C1 segment of cervical spinal cord (tissue), 14 donors: Measurements from ENCODE around the gene SOX21.

Source experiments
- DNase-seq, 14 donors: peaks; one replicate each; lab custom pipeline; 2025; lab: John Stamatoyannopoulos, UW

The SOX21 gene

DNA sequence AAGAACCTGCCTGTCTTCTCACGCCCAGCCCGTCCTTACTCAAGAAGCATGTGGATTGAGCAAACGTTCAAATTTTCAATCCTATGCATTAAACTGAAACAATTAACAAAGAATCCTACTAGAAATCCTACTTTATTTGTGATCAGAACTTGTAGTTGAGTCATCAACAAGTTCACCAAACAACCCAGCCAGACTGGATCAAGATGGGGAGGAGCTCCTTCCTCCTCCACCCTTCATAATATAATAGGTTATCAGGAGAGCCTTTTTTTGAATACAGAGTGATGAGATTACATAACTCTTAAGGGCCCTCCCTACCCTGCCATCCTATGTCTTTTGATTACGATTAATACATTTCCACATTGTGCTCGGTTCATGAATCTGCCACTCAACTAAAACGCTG is 32.7 kb downstream of the SOX21 start:
- no peak for DNase-seq

DNA sequence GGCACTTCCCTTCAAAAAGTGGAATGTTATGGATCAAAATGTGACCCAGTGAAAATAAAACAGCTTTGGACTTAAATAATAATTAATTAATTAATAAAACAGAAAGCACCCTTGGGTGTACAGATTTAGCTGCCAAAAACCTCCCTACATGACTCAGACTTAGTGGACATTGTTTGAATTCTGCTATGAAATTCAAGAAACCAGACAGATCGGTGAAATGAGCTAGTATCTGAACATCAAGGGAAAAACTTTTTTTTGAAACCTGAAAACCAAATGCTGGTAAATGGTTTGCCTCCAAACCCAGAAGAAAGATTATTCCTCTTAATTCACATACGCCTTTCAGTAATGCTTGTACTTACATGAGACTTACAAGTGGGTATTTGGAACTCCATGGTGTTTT is 33.5 kb downstream of the SOX21 start:
- DNase-seq = no peak

DNA sequence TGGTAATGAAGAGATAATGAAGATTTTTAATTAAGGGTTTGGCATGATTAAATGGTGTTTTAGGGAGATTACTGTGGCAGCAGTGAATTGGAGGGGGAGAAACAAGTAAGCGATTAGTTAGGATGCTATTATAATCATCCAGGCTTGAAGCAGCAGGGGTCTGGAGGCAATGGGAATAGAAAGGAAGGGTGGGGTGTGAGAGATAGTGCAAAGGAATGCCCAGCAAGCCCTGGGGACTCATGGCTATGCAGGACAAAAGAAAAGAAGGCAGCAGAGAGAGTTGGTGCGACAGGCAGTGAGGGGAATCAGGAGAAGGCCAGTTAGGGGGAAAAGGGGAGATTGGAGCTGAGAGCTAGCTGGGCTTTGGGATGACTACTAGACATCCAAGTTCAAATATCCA is 34.5 kb downstream of the SOX21 start:
- DNase-seq = no peak

DNA sequence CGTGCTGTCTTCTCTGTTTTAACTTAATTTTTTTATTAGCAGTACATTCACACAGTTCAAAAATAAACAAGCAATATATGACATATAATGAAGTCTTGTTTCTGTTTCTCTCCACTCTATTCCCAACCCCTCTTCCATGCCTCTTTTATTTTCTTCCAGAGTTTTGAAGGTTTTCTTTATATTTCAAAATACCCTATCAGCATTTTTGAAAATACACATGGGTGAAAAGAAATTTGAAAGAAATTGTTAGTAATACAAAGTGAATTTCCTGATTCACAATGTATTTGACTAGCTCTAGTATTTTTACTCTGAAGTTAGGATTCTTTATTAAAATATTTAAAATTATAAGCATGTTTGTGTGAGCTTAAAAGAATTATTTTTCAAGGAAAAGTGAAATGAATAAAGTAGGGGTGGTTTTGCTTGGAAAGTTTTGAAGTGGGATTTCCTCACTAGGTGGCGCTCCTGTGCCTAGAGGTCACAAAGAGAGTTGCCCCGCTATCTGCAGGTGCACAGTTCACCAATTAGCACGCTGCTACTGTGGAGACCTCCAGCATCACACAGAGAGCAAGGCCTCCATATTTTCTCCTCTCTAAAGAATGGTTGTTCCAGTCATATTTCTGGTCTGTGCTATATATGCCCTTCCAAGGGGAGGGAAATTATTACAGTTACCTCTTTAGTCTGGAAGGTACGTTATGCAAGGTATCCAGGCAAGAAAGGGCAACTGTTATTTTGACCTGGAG is 37.6 kb downstream of the SOX21 start:
- peak in 4 of 14 donors; percentile 2 to 33 (median 16) for DNase-seq

DNA sequence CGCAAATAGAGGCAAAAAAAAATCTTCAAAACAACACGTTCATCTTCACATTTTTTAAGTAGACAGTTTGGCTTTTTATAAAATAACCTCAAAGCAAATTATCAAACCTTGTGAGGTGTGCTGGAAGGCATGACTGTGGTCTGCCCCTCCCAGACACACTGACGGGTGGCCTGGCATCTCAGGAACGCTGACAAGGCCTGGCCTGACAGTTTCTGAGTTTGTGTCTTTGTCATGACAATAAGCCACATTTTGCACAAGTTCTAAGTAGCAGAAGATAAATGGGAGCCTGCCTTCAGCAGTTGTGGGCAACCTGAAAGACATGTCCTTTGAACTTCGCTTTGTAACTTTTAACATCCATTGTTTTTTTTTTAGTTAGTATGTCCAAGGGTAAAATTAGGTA is 38.5 kb downstream of the SOX21 start:
- DNase-seq = no peak

DNA sequence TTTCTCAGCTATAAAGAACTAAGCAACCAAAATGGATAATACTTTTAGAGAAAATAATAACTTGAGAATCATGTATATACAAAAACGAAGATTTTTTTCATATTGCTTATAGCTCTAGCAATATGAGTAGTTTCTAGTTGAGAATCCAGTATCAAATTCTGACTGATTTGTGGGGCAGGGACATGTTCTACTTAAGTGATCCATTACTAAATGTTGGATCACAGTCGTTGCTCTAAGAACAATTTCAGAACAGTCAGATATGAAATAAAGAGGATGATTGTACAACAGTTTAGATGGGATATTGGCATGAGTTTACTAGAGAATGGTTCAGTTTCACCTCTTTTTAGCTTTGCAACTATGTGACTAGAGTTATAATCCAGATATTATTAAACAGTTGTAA is 39.9 kb downstream of the SOX21 start:
- no peak for DNase-seq

DNA sequence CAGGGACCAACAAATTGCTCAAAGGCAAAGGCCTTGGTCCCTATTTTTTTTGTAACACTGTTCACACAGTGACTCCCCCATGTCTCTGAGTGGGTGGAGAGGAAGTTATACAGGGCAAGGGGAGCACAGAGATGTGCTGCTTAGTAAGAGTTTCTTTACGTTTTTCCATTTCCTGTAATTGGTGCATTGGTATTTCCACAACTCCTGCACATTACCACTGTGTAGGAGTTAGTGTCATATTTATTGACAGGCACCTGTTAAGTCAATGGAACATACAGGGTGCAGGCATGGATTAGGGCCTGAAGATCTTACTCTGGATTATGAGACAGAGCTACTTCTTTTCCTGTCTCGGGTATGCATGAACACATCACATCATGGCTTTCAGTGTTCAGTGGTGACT is 45.2 kb downstream of the SOX21 start:
- no peak for DNase-seq

DNA sequence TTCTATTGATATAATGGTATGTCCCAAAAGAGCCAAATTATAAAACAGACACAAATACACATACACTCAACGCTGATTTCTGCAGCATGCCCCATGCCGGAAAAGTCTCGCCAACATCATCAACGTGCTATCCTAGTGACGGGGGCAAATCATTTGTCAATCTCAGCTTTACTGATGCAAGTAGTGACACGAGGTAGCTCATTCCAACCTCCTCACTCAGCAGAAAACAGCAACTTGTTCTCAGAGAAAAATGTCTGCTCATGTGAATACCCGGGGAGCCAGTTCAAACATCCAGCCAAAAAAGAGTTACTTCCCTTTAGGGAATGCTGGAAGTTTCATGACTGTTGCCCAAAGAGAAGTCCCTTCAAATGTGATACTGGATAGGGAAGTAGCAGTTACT is 46.3 kb downstream of the SOX21 start:
- no peak for DNase-seq

DNA sequence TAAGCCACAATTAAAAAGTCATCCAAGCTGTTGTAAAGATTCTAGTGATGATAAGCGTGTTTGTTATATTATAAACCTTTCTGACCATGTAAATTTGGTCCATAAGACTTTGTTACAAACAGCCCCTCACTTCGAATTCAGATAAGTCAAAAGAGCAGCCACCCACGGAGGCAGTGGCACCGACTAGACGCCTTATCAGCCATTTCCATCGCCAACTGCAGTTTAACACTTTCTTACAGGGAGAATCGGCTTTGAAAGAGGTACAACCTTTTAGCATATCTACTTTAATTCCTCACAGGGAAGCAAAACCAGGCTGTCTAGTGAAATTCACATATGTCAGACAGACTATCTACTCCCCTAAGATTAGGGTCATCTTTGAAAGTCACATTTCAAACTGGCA is 47.5 kb downstream of the SOX21 start:
- no peak for DNase-seq

DNA sequence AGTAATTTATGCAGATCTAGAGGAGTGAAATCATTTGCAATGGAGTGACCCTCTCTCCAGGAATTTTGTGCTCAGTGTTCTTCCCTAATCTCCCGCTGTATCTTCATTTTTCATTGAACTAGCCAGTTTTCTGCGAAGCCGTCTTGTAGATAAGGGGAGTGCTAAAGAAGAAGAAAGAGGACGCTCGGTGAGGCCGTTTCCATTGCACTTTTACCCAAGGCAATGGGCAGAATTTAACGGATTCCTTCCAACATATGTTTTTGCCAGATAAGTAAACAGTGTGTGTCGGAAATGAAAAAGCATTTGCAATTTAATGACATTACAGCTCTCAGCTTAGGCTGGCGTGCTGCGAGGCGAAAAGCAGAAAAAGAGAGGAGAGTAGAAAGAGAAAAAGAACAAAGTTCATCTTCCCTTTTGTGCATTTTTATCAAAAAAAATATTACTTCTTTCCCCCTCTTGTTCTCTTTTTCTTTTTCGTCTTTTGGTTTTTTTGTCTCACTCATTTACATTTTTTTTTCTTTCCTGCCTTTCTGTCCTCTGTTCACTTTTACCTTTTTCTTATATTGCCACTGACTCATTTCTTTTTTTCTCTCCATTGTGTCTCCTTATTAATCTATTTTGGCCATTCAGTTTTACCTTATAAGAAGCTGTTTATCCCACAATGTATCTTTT is 49.9 kb downstream of the SOX21 start:
- no peak for DNase-seq

DNA sequence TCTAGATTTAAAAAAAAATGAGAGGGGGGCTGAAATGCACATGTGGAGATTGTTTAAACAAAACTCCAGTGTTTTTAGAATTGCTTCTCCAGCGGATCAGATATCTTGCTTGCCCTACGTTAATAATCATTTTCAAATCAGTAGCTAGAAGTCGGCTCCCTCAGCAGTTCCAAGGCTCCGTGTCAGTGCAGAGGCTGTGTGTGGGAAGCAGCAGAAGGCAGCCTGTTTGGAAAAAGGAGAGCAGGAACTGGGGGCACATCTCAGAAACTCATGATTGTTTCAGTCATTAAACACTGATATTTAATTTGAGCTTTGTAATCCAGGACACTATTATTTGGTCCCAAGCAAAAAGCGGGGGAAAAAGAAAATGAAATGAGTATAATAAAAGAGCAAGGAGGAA is 50.9 kb downstream of the SOX21 start:
- DNase-seq = no peak

DNA sequence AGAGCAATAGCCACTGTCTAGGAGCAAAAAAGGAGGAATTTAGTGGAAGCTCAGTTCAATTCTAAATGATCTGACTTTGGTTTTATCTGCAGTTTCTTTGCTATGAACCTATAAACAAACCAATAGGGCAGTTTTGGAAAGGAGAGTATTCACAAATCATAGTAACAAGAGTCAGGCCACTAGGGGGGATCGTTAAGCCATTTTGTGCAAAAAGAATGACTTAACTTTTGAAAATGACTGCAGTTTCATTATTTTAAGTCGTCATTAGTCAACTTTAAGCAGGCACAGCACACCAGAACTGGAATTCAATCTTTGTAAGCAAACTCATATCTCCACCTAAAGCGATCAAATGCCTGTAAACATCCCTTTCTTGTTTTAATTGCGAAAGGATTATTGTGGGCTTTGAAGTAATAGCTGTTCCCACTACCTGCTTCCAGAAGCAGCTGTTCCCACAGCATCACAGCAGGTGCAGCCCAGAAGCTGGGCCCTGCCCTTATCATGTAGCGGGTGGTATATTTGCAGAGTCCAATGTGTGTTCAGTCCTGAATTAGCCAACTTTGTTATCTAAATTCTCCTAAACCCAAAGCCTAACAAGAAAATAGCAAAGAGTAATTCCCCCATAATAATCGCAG is 51.5 kb downstream of the SOX21 start:
- peak in 1 of 14 donors; percentile 19 for DNase-seq
